GM12801 (cell line): ENCODE measurements around the gene ITPKC.

ENCODE experiments used
- TF ChIP-seq, protein P1 (sequence below): IDR thresholded peaks from one replicate; pipeline ENCODE4 v1.5.1; 2011; ENCODE audit warnings: control low read depth; ENCODE audit not compliant: insufficient read length; ENCODE audit errors: extremely low read depth

ITPKC gene

DNA sequence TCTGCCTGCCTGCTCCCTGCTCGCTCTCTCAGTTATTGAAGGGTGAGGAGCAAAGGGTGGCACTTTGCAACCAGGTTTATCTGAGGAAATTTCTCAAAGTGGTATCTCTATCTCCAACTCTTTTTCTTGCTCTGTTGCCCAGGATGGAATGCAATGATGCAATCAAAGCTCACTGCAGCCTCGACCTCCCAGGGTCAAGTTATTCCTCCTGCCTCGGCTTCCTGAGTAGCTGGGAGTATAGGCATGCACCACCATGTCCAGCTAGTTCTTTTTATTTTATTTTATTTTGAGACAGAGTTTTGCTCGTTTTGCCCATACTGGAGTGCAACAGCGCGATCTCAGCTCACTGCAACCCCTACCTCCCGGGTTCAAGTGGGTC is 28.5 kb downstream of the ITPKC start:
- TF ChIP-seq, protein P1, sequence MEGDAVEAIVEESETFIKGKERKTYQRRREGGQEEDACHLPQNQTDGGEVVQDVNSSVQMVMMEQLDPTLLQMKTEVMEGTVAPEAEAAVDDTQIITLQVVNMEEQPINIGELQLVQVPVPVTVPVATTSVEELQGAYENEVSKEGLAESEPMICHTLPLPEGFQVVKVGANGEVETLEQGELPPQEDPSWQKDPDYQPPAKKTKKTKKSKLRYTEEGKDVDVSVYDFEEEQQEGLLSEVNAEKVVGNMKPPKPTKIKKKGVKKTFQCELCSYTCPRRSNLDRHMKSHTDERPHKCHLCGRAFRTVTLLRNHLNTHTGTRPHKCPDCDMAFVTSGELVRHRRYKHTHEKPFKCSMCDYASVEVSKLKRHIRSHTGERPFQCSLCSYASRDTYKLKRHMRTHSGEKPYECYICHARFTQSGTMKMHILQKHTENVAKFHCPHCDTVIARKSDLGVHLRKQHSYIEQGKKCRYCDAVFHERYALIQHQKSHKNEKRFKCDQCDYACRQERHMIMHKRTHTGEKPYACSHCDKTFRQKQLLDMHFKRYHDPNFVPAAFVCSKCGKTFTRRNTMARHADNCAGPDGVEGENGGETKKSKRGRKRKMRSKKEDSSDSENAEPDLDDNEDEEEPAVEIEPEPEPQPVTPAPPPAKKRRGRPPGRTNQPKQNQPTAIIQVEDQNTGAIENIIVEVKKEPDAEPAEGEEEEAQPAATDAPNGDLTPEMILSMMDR, result no peak

DNA sequence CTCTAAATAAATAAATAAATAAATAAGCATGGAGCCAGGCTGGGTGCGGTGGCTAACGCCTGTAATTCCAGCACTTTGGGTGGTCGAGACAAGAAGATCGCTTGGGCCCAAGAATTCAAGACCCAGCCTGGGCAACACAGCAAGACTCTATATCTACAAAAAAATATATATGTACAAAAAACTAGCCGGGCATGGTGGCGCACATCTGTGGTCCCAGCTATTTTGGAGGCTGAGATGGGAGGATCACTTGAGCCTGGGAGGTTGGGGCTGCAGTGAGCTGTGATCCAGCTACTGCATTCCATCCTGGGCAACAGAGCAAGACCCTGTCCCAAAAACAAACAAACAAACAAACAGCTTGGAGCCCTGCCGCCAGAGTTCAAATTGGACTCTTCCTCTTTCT is 30.6 kb downstream of the ITPKC start:
- TF ChIP-seq, protein P1, result no peak

DNA sequence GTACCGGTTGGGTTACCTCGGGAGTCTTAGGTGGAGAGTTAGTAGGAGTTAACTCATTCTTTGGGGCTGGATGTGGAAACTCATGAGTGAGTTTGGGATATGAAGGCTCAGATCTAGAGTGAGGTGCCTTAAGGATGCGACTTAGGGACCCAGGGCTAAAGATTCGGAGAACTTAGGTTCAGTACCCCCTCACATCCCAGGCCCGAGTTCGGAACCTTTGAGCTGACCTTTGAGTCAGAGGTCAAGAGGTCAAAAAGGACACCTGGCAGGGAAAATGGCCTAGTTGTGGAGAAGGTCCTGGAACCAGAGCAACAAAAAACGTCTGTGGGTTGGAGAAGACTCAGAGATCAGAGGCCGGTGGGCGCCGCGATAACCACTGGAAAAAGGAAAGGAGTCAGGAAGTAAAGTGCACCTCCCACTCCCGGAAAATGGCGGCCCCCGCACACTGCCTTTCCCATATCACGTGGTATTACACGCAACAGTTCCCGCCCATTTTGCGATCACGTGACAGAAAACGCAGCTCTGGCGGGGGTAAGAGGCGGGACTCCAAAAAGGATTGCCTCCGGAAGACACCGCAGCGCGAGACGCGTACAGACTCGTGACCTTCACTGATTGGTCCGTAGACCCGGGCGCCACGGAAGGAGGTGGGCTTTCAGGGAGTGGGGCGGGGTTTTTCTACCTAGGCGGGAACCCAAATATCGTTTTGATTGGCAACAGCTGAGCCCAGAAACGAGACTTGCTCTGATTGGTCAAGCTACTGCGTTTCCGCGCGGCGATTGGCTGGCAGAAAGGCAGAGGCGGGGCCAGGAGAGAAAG is 33.4 kb downstream of the ITPKC start, which contains the start of gene ACTMAP:
Gene ACTMAP (minus strand): TSS at position 420 of the 816 bp plus-strand sequence. CDS start 674 bp downstream, outside the sequence.
- TF ChIP-seq, protein P1, result no peak

DNA sequence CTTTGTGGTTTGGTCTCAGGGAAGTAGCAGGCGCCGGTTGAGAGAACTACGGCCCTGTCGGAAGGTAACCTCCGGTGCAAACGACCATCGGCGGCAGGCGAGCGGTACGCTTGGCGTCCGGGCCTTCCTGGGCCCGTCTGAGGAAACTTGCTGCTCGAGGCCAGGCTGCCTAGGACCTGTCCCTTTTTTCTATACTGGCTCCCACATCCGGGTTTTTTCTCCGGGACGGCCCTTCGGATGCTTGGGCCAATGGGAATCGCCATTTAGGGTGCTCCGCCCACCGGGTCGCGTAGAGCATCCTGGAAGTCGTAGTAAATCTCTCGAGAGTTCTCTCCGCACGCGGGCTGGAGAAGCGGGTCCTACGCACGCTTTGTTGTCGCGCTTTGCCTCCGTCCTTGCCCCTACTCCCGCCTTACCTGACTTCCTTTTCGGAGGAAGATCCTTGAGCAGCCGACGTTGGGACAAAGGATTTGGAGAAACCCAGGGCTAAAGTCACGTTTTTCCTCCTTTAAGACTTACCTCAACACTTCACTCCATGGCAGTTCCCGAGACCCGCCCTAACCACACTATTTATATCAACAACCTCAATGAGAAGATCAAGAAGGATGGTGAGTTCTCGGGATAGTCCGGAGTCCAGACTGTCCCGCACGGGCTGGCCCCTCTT is 34.1 kb downstream of the ITPKC start, which contains the start of gene SNRPA:
Gene SNRPA (plus strand): TSS at position 330 of the 664 bp plus-strand sequence. CDS start 206 bp downstream, at position 536.
- TF ChIP-seq, protein P1, result no peak

DNA sequence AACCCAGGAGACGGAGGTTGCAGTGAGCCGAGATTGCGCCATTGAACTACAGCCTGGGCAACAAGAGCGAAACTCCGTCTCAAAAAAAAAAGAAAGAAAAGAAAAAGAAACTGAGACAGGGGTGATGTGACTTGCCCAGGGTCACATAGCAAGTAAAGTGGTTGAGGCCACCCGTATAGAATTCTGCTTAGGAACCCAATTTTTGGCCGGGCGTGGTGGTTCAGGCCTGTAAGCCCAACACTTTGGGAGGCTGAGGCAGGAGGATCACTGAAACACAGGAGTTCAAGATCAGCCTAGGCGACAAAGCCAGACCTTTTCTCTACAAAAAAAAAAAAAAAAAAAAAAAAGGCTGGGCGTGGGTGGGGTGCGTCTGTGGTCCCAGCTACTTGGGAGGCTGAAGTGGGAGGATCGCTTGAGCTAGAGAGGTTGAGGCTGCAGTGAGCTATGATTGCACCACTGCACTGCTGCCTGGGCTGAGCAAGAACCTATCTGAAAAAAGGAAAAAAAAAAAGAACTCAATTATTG is 35.4 kb downstream of the ITPKC start:
- TF ChIP-seq, protein P1, result no peak

DNA sequence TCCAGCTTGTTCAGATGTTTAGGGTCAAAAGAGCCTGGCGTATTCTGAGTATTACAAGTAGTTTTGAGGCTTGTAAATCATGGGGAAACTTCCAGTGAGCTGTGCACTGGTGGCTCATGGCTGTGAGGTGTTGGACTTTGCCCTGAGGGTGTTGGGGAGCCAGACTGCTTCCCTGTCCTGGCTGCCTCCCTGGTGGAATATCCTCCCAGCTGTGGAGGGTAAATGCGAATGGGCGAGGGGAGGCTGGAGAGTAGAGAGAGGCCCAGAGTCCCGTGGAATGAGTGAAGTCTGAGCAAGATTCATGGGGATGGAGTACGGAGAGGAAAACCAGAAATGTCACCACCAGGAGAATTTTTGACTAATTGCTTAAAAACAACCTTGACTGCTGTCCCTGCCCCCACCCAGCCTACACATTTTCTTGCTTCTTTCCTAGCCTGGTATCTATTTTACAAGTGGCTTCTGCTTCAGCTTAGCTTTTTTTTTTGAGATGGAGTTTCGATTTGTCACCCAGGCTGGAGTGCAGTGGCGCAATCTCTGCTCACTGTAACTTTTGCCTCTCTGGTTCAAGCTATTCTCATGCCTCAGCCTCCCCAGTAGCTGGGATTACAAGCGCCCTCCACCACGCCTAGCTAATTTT is 37.8 kb downstream of the ITPKC start:
- TF ChIP-seq, protein P1, result no peak

DNA sequence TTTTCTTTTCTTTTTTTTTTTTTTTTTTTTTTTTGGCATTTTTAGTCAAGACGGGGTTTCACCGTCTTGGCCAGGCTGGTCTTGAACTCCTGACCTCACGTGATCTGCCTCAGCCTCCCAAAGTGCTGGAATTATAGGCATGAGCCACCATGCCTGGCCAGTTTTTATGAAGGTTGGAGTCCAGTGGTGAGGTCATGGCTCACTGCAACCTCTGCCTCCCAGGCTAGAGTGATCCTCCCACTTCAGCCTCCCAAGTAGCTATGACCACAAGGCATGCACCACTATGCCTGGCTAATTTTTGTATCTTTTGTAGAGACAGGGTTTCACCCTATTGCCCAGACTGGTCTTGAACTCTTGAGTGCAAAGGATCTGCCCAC is 38.3 kb downstream of the ITPKC start:
- TF ChIP-seq, protein P1, result no peak
